Left lung (tissue), 14 donors: ENCODE data around the gene UNC13D. TPM values are rescaled to one million over a fixed set of nuclear protein-coding genes. Genes with fewer than 3 reads are reported as not detected.
A peak's percentile ranks its signal among the peaks of the same experiment; 100 is the strongest.

Experiments
- ATAC-seq: fragments of 200-7000 bp; cut with Tn5 transposase; one replicate; pipeline ENCODE4 v1.9.1; 2020; ENCODE audit warnings: moderate library complexity
- DNase-seq, 4 donors: peaks; one replicate each; pipeline ENCODE4 v3.0.0-alpha.2; 2013 to 2020
- H3K27ac ChIP-seq, 2 donors: fragments of 200-600 bp; sonication (generic) in 1 of 2; one replicate each; pipeline versions ENCODE4 v1.5.0 to v1.8.0; 2020 to 2021
- H3K27me3 ChIP-seq, 2 donors: fragments of 200-600 bp; sonication (generic) in 1 of 2; one replicate each; pipeline versions ENCODE4 v1.5.0 to v1.8.0; 2020 to 2021
- H3K36me3 ChIP-seq, 2 donors: fragments of 200-600 bp; sonication (generic) in 1 of 2; one replicate each; pipeline versions ENCODE4 v1.5.0 to v1.8.0; 2020 to 2021
- H3K4me1 ChIP-seq, 2 donors: fragments of 200-600 bp; one replicate each; pipeline ENCODE4 v1.8.0; 2021
- H3K4me3 ChIP-seq, 2 donors: fragments of 200-600 bp; sonication (generic) in 1 of 2; one replicate each; pipeline versions ENCODE4 v1.5.0 to v1.8.0; 2020 to 2021; ENCODE audit warnings: mild to moderate bottlenecking in 1 of 2
- H3K9me3 ChIP-seq, 2 donors: fragments of 200-600 bp; sonication (generic) in 1 of 2; one replicate each; pipeline versions ENCODE4 v1.5.0 to v1.8.0; 2020 to 2021
- intact Hi-C, 2 donors: fragments of 100-400 bp; cut with DNase I; formaldehyde crosslinking; loops; one replicate each; pipeline versions ENCODE4 v1.11.2 to v1.14.2; 2022
- long read RNA-seq, 12 donors: library from polyadenylated mRNA in 2 of 12; unstranded in 2 of 12; transcript quantifications; one replicate each; pipeline ENCODE4 v2.0.0 and lab custom pipeline, GENCODE V29; 2019 to 2026
- polyA plus RNA-seq, 6 donors: library from polyadenylated mRNA; unstranded; fragments of 120-200 nt; gene quantifications; one replicate each; pipeline ENCODE4 v1.2.1, GENCODE V29; 2013; ENCODE audit not compliant: insufficient read length in 6 of 6
- total RNA-seq, 2 donors: library from RNA; stranded (reverse); fragmentation: NEBNext Ultra II Directional; extraction: Animal tissue kit (Norgen Biotek cat#: 25700); gene quantifications; one replicate each; pipeline ENCODE4 v1.2.1, GENCODE V29; 2021
- TF ChIP-seq, protein P1 (sequence below), 2 donors: fragments of 200-600 bp; sonication (generic) in 1 of 2; IDR thresholded peaks; one replicate each; pipeline versions ENCODE4 v1.5.0 to v1.8.0; 2021; ENCODE audit warnings: antibody characterized with exemption in 2 of 2
- donor health status: DM: no; HTN: yes; CAD: no.
- donor health status: DM: no; HTN: no; CAD: no.

The UNC13D gene
- total RNA-seq (10 to 100 TPM; 60.5 to 91.4 TPM), polyA plus RNA-seq (10 to 100 TPM; 24.9 to 49.5 (median 36.6) TPM)
- long read RNA-seq, donor 1, partial matches to known transcripts = 0 of 2 reads
- long read RNA-seq, donor 1, other reads (novel, unspliced or antisense) = 0 of 2 reads
- long read RNA-seq, donor 2, partial matches to known transcripts = 0 of 1 reads
- long read RNA-seq, donor 2, other reads (novel, unspliced or antisense) = 0 of 1 reads
- long read RNA-seq, donor 3, full-length matches to known transcripts = 2 of 8 reads
- long read RNA-seq, donor 3, partial matches to known transcripts = 6 of 8 reads
- long read RNA-seq, donor 3, other reads (novel, unspliced or antisense) = 0 of 8 reads
- long read RNA-seq, donor 4, full-length matches to known transcripts = 1 of 13 reads
- long read RNA-seq, donor 4, partial matches to known transcripts = 8 of 13 reads
- long read RNA-seq, donor 4, other reads (novel, unspliced or antisense) = 4 of 13 reads
- long read RNA-seq, donor 5, partial matches to known transcripts = 5 of 6 reads
- long read RNA-seq, donor 5, other reads (novel, unspliced or antisense) = 0 of 6 reads
- long read RNA-seq, donor 6 = 0 reads
- long read RNA-seq, donor 7 = 0 reads
- long read RNA-seq, donor 8, partial matches to known transcripts = 0 of 1 reads
- long read RNA-seq, donor 8, other reads (novel, unspliced or antisense) = 0 of 1 reads
- long read RNA-seq, donor 9 = 0 reads
- long read RNA-seq, donor 10, full-length matches to known transcripts = 1 of 8 reads
- long read RNA-seq, donor 10, partial matches to known transcripts = 3 of 8 reads
- long read RNA-seq, donor 10, other reads (novel, unspliced or antisense) = 4 of 8 reads
- long read RNA-seq, donor 11 = 0 reads
- long read RNA-seq, donor 12, partial matches to known transcripts = 0 of 1 reads
- long read RNA-seq, donor 12, other reads (novel, unspliced or antisense) = 0 of 1 reads

GRCh38 chr17:75843577-75844529, at the start of gene UNC13D:
TSS of gene UNC13D (minus strand) at chr17:75844404. CDS start at chr17:75844337, 67 bp downstream.
- DNase-seq (peak in 2 of 4 donors; percentile 65 to 90), ATAC-seq (peak; percentile 14)
- peak within 1 kb of the TSS; percentile 87 to 93 for H3K27ac ChIP-seq
- no peaks in the 10 kb centered on the region for H3K27me3 ChIP-seq
- peaks cover 0 to 65% of the 10 kb centered on the region in 2 donors for H3K36me3 ChIP-seq
- TF ChIP-seq, protein P1, sequence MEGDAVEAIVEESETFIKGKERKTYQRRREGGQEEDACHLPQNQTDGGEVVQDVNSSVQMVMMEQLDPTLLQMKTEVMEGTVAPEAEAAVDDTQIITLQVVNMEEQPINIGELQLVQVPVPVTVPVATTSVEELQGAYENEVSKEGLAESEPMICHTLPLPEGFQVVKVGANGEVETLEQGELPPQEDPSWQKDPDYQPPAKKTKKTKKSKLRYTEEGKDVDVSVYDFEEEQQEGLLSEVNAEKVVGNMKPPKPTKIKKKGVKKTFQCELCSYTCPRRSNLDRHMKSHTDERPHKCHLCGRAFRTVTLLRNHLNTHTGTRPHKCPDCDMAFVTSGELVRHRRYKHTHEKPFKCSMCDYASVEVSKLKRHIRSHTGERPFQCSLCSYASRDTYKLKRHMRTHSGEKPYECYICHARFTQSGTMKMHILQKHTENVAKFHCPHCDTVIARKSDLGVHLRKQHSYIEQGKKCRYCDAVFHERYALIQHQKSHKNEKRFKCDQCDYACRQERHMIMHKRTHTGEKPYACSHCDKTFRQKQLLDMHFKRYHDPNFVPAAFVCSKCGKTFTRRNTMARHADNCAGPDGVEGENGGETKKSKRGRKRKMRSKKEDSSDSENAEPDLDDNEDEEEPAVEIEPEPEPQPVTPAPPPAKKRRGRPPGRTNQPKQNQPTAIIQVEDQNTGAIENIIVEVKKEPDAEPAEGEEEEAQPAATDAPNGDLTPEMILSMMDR (IDR thresholded peaks at IDR 0.05) = no peak
- intact Hi-C loops = no loop called here
- no peaks in the 10 kb centered on the region for H3K9me3 ChIP-seq
- H3K4me1 ChIP-seq = peaks cover 31 to 68% of the 10 kb centered on the region in 2 donors
- H3K4me3 ChIP-seq = peak within 1 kb of the TSS; percentile 21 to 61

DNA sequence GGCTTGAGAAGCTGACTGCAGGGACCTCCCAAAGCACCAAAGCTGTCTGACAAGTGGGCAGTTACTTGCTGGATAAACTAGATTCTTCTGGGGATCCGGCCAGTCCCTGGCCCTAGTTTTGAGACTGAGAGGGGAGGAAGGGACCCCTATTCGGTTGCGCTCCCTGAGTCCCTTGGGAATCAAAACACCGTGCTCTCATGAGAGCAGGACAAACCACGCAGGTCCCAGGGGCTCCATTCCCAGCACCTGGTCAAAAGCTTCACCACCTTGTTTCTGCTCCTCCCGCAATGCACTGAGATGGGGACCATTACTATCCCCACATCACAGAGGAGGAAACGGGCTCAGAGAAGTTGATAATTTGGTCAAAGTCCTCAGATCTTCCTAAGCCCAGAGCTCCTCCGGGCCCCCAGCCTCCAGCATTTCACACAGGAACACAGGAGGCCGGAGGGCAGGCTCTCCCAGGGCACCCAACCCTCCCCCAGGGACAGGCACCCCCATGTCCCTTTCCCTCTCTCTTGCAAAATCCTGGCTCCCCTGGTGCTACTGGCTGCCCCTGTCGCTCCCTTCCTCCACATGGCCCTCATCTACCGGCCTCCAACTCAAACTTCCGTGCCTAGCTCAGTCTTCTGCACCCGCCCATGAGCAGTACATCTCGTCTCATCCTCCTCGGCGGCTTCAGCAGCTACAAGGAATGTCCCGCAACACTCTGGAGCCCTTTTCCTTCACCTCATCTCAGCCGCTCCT, 49.3 kb upstream of the UNC13D start:
- TF ChIP-seq, protein P1 (IDR thresholded peaks at IDR 0.05) = no peak
- no peak for ATAC-seq
- intact Hi-C loops = loop anchor here in 1 of 2 donors (10.0 kb wide), 1 partner anchor 119 kb away; a partner anchor contains a TSS

GRCh38 chr17:75892556-75893224, 48.5 kb upstream of the UNC13D start:
- DNase-seq = no peak

More for the DNA sequence above, 49.3 kb upstream of the UNC13D start:
- Histone ChIP-seq H3K27ac (no peak overlapping the region), H3K4me1 (peaks cover 17 to 28% of the 10 kb centered on the region in 2 donors), H3K36me3 (peaks cover 0 to 51% of the 10 kb centered on the region in 2 donors), H3K9me3 (no peaks in the 10 kb centered on the region), H3K27me3 (no peaks in the 10 kb centered on the region), H3K4me3 (no peak overlapping the region)
- DNase-seq = no peak

More at GRCh38 chr17:75892556-75893224, 48.5 kb upstream of the UNC13D start:
- Histone ChIP-seq H3K4me3 (no peak overlapping the region), H3K27ac (no peak overlapping the region), H3K27me3 (no peaks in the 10 kb centered on the region), H3K4me1 (peaks cover 17 to 28% of the 10 kb centered on the region in 2 donors), H3K9me3 (no peaks in the 10 kb centered on the region), H3K36me3 (peaks cover 0 to 46% of the 10 kb centered on the region in 2 donors)
- no peak for ATAC-seq
- intact Hi-C loops = loop anchor here in 1 of 2 donors (10.0 kb wide), 1 partner anchor 118 kb away; a partner anchor contains a TSS
- TF ChIP-seq, protein P1 (IDR thresholded peaks at IDR 0.05) = no peak
